ENCODE measurements around the gene FEV.

FEV gene

DNA sequence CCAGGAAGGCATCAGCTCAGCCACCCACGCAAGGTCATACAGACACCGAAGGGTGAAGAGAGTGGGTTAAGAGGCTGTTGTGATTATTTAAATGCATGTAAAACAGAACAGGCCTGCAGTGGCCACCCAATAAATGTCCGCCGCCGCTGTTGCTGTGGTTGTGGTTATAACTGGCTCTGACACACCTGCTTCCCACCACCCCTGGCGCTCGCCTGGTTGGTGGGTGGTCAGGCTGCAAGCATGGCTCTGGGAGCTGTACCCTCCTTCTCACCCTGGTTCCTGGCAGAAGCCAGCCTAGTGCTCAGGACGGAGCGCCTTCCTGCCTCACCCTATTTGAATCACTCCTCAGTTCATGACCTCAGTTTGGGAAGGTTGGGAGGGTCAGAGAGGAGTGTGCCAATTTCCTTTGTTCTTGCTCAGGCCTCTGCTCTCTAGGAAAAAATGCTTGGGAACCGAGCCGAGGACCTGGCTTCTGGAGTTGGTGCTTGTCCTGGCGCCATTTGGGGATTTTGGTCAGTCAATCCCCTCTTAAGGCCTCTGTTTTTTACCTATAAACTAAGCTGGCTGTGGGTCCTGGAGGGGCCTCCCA lies 13.5 kb upstream of the FEV start:
- no peaks in the 10 kb centered on the region for H3K36me3 ChIP-seq (ENCODE audit: control insufficient read depth, insufficient read depth, low read length)
- H3K9ac ChIP-seq (ENCODE audit: low read depth, low read length), result no peak overlapping the region
- H3K9me3 ChIP-seq (ENCODE audit: control insufficient read depth, insufficient read depth, low read length), result no peaks in the 10 kb centered on the region
- H3K4me3 ChIP-seq (ENCODE audit: low read depth, low read length), result peak overlapping the region; percentile 8
- peaks cover 97% of the 10 kb centered on the region for H3K27me3 ChIP-seq (ENCODE audit: control insufficient read depth, insufficient read depth, low read length)
- peaks cover 20% of the 10 kb centered on the region for H3K4me1 ChIP-seq (ENCODE audit: control insufficient read depth, insufficient read depth, low read length)

DNA sequence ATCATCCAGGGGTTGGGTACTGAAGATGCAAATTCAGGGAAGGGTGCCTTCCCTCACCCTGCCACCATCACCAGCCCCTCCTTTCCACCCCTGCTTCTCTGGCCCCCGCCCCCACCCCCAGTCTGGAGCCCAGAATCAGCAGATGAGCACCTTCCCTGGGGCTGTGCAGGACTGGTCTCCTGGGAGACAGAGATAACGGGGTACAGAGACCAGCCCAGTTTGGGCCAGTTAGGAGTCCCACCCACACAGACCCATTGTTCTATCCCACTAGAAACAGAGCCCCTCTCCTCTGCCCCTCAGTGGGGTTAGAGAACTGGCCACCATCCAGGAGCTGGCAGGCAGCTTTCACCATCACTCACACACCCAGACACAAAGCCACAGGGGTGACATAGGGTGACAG lies 12.7 kb upstream of the FEV start:
- Histone ChIP-seq H3K9ac (ENCODE audit: low read depth, low read length) (no peak overlapping the region), H3K4me3 (ENCODE audit: low read depth, low read length) (no peak overlapping the region), H3K36me3 (ENCODE audit: control insufficient read depth, insufficient read depth, low read length) (no peaks in the 10 kb centered on the region), H3K9me3 (ENCODE audit: control insufficient read depth, insufficient read depth, low read length) (no peaks in the 10 kb centered on the region), H3K27me3 (ENCODE audit: control insufficient read depth, insufficient read depth, low read length) (peaks cover 98% of the 10 kb centered on the region), H3K4me1 (ENCODE audit: control insufficient read depth, insufficient read depth, low read length) (peaks cover 20% of the 10 kb centered on the region)

DNA sequence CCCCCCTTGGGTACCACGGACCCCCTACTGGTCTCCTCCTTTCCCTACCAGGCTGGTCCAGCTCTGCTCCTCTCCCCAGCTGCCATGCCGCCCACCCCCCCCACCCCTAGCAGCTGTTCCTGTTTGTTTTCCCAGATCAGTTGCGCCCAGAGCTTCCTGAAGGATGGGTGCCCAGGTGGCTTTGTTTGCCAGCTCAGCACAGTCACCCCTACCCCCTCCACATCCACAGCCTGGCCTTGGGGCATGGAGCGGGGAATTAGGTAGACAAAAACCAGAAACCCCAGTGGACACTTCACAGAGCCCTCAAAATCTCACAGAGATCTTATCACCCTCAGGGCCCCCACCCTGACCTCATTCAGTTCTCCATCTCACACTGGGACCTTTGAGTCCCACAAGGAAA lies 12.0 kb upstream of the FEV start:
- Histone ChIP-seq H3K9ac (ENCODE audit: low read depth, low read length) (no peak overlapping the region), H3K9me3 (ENCODE audit: control insufficient read depth, insufficient read depth, low read length) (no peaks in the 10 kb centered on the region), H3K27me3 (ENCODE audit: control insufficient read depth, insufficient read depth, low read length) (peaks cover 99% of the 10 kb centered on the region), H3K36me3 (ENCODE audit: control insufficient read depth, insufficient read depth, low read length) (no peaks in the 10 kb centered on the region), H3K4me1 (ENCODE audit: control insufficient read depth, insufficient read depth, low read length) (peaks cover 20% of the 10 kb centered on the region), H3K4me3 (ENCODE audit: low read depth, low read length) (peak overlapping the region; percentile 13)

DNA sequence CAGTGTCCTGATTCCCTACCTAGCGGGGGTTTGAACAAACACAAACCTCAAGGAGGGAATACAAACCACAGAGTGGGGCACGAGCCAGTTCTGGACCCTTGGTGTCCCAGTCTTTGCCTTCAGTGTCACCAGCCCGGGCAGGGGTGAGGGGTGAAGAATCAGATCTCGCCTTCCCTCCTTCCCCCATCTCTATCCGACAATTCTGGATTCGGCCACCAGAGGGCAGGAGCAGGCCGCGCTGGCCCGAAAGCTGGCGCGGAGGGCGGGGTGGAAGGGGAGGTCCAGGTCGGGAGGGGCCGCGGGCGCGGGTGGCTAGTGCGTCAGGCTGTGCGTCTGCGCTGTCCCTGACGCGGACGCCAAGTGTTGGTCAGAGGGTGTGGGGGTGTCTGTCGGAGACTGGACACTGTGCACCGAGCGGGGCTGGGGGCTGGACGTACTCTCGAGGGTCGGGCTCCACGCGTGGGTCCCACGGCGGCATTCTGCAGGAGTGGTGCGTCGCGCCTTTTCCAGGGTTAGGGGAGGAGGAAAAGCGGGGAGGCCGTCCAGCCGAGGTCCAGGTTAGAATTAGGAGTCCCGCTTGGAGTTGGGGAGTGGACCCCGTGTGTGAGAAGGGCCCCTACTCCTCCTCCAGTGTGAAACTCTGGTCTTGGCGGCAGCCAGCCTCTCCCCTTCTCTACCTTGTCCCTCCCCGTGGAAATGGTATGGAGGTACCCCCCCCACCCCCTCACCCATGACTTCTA lies 11.2 kb upstream of the FEV start:
- Histone ChIP-seq H3K9ac (ENCODE audit: low read depth, low read length) (no peak overlapping the region), H3K4me3 (ENCODE audit: low read depth, low read length) (peak overlapping the region; percentile 41), H3K4me1 (ENCODE audit: control insufficient read depth, insufficient read depth, low read length) (peaks cover 20% of the 10 kb centered on the region), H3K27me3 (ENCODE audit: control insufficient read depth, insufficient read depth, low read length) (peaks cover 99% of the 10 kb centered on the region), H3K9me3 (ENCODE audit: control insufficient read depth, insufficient read depth, low read length) (no peaks in the 10 kb centered on the region), H3K36me3 (ENCODE audit: control insufficient read depth, insufficient read depth, low read length) (no peaks in the 10 kb centered on the region)

DNA sequence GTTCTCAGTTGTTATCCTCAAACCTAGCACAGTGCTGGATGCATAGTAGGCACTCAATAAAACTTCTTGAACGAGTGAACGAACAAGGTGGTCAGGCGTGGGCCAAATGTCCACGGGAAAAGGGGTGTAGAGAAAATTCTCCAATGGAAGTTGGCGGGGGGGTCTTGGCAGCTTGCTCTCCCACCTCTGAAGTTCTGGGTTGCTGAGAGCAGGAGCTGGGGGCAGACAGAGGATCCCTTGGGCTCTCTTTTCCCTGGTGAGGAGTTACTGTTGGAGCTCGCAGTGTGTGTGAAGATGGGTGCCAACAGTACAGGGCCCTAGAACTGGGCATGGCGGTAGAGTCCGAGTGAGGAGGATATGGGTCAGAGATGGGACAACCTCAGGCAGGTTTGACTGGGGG lies 10.6 kb upstream of the FEV start:
- Histone ChIP-seq H3K27me3 (ENCODE audit: control insufficient read depth, insufficient read depth, low read length) (peaks cover 99% of the 10 kb centered on the region), H3K9me3 (ENCODE audit: control insufficient read depth, insufficient read depth, low read length) (no peaks in the 10 kb centered on the region), H3K4me3 (ENCODE audit: low read depth, low read length) (peak overlapping the region; percentile 26), H3K4me1 (ENCODE audit: control insufficient read depth, insufficient read depth, low read length) (peaks cover 17% of the 10 kb centered on the region), H3K36me3 (ENCODE audit: control insufficient read depth, insufficient read depth, low read length) (no peaks in the 10 kb centered on the region), H3K9ac (ENCODE audit: low read depth, low read length) (no peak overlapping the region)

DNA sequence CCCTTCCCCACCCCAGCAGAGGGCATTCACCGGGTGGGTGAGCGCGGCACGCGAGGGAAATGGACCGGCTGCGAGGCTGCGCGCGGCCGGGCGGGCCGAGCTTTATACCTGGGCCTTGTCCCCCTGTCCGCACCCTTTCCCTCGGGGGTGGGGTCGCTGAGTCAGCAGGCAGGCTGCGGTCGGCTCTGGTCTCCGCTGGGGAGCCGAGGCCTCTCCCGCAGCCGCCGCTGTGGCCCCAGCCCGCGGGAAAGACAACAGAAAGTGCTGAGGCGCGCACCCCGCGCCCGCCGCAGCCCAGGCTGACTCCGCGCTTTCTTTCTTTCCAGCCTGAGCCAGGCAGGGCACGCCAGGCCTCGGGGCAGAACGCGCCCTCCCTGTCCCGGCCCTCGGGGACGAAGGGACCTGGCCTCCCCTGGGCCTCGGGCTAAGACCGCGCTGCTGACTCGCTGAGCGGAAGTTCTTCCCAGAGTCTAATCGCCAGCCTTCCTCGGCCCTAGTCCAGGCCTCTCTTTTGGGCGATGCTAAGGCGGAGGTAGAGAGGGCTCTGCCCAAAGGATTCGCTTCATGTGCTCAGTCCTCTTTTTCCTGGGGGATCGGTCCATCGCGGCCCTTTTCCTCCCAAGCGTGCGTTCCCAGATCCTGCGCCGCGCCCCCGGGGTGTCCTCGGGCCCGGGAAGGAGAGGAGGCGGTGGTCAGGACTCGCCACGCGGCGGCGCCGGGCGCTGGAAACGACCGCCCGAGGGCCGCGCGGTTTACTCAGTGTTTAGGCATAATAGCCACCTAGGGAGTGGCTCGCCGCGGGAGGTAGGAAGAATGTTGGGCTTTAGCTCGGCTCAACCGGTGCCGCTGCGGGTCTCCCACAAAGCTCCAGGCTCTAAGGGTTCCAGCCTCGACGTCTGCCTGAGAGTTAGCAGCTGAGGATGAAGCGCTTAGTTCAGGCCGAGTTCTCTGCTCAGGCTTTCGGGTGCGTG lies 8.6 kb upstream of the FEV start, which contains the start of gene CRYBA2:
Gene CRYBA2, minus strand, starts transcription at position 78 of the 971 bp plus-strand sequence. CDS start 246 bp downstream, outside the sequence.
- no peaks in the 10 kb centered on the region for H3K36me3 ChIP-seq (ENCODE audit: control insufficient read depth, insufficient read depth, low read length)
- H3K9ac ChIP-seq (ENCODE audit: low read depth, low read length), result no peak within 1 kb of the TSS
- H3K4me1 ChIP-seq (ENCODE audit: control insufficient read depth, insufficient read depth, low read length), result peaks cover 6% of the 10 kb centered on the region
- H3K4me3 ChIP-seq (ENCODE audit: low read depth, low read length), result peak within 1 kb of the TSS; percentile 37
- peaks cover 100% of the 10 kb centered on the region for H3K27me3 ChIP-seq (ENCODE audit: control insufficient read depth, insufficient read depth, low read length)
- no peaks in the 10 kb centered on the region for H3K9me3 ChIP-seq (ENCODE audit: control insufficient read depth, insufficient read depth, low read length)

DNA sequence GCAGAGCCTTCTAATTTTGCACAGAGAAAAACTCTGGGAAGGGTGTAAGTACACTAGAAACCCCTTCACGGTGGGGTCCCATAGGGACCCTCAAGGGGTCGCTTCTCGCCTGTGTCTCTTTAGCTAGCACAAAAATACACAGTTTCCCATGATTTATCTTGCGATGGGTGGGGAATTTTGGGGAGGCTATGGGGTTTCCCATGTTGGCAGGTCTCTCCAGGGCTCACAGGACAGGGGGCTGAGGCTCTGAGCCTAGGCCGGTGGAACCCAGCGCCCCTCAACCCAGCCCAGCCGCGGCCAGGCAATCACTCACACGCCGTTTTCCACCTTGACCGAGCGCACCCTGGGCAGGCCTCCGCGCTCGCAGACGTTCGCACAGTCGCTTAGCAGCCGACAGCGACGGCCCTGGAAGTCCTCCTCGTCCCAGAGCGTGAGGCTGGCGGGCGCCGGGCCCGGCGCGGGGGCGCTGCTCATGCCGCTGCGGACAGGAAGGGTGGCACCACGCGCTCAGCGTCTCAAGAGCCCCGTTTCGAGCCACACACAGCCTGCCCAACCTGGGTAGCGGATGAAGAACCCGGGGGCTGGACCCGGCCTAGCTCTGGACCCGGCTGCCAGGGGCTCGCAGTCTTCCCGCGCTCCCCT lies 7.8 kb upstream of the FEV start:
- Histone ChIP-seq H3K4me3 (ENCODE audit: low read depth, low read length) (peak overlapping the region; percentile 37), H3K9me3 (ENCODE audit: control insufficient read depth, insufficient read depth, low read length) (no peaks in the 10 kb centered on the region), H3K4me1 (ENCODE audit: control insufficient read depth, insufficient read depth, low read length) (peaks cover 4% of the 10 kb centered on the region), H3K27me3 (ENCODE audit: control insufficient read depth, insufficient read depth, low read length) (peaks cover 100% of the 10 kb centered on the region), H3K36me3 (ENCODE audit: control insufficient read depth, insufficient read depth, low read length) (no peaks in the 10 kb centered on the region), H3K9ac (ENCODE audit: low read depth, low read length) (no peak overlapping the region)

DNA sequence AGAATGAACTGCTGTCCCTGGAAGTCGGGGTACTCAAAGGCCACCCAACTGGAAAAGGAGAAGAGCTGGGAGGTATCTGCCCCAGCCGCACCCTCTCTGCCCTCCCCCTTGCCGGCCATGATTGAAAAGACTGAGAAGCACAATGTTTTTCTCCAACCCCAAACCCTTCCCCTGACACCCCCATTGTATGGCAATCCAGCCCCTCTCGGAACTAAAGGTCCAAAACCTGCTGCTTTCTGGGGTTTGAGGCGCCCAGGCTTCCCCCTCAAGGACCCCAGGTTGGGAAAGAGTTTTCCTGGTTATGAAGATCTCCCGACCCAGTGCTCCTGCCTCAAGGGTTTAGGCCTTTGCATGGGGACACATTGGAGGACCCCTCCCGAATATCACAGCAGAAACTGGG lies 7.2 kb upstream of the FEV start:
- no peak overlapping the region for H3K9ac ChIP-seq (ENCODE audit: low read depth, low read length)
- H3K9me3 ChIP-seq (ENCODE audit: control insufficient read depth, insufficient read depth, low read length), result no peaks in the 10 kb centered on the region
- H3K4me3 ChIP-seq (ENCODE audit: low read depth, low read length), result peak overlapping the region; percentile 27
- peaks cover 4% of the 10 kb centered on the region for H3K4me1 ChIP-seq (ENCODE audit: control insufficient read depth, insufficient read depth, low read length)
- peaks cover 100% of the 10 kb centered on the region for H3K27me3 ChIP-seq (ENCODE audit: control insufficient read depth, insufficient read depth, low read length)
- H3K36me3 ChIP-seq (ENCODE audit: control insufficient read depth, insufficient read depth, low read length), result no peaks in the 10 kb centered on the region

DNA sequence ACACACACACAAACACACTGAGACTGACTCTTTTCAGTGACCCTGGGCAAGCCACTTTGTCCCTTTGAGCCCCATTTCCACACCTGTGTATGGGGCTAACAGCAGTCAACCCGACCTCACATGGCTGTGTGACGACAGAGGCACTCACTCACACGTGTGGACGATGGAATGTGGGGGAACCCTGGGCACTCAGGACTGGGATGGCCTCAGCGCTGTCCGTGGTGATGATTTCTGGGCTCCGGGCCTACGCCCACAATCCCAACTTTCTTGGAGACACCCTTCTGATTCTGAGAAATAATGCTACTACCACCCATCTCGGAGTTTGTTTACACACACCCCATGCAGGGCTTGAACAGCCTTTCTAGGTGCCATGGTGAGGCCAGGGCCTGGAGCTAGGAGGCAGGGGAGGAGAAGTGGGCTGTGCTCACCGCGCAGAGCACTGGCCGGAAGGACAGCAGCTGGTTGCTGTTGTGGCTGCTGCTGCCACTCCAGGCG lies 6.7 kb upstream of the FEV start:
- Histone ChIP-seq H3K9ac (ENCODE audit: low read depth, low read length) (no peak overlapping the region), H3K4me3 (ENCODE audit: low read depth, low read length) (peak overlapping the region; percentile 27), H3K27me3 (ENCODE audit: control insufficient read depth, insufficient read depth, low read length) (peaks cover 100% of the 10 kb centered on the region), H3K4me1 (ENCODE audit: control insufficient read depth, insufficient read depth, low read length) (peaks cover 4% of the 10 kb centered on the region), H3K9me3 (ENCODE audit: control insufficient read depth, insufficient read depth, low read length) (no peaks in the 10 kb centered on the region), H3K36me3 (ENCODE audit: control insufficient read depth, insufficient read depth, low read length) (no peaks in the 10 kb centered on the region)

DNA sequence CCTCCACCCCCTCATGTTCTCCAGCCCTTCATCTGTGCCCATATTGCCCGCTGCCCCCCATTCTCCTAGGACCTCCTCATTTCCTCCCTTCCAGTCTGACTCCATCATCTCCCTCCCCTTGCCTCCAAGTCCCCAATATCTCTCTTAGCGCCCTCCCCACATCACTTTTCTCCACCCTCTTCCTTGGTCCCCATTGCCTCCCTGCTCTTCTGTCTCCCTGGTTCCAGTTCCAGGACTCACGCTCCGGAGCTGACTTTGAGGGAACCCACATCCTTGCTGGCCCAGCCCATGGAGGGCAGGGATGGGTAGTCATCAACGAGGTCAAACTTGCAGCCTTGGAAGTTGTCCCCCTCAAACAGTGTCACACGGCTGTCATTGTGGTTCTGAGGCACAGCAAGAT lies 5.6 kb upstream of the FEV start:
- Histone ChIP-seq H3K27me3 (ENCODE audit: control insufficient read depth, insufficient read depth, low read length) (peaks cover 100% of the 10 kb centered on the region), H3K9ac (ENCODE audit: low read depth, low read length) (no peak overlapping the region), H3K4me3 (ENCODE audit: low read depth, low read length) (peak overlapping the region; percentile 8)

DNA sequence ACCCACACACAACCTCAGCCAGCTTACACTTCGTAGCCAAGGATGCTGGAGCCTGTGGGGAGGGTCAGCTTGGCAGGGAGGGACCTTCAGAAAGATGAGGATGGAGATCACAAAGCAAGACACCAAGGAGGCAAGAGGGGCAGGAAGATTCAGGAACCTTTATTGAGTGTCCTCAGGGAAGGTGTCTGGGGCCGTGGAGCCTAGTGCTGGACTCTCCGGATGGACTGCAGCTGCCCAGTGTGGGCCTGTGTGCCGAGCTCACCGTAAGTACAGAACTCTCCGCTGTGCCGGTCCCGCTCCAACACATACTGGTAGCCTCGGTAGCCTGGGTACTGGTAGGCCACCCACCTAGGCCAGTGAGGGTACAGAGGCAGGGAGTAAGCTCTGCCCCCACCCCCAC lies 5.1 kb upstream of the FEV start:
- Histone ChIP-seq H3K4me1 (ENCODE audit: control insufficient read depth, insufficient read depth, low read length) (peaks cover 4% of the 10 kb centered on the region), H3K4me3 (ENCODE audit: low read depth, low read length) (peak overlapping the region; percentile 8), H3K36me3 (ENCODE audit: control insufficient read depth, insufficient read depth, low read length) (no peaks in the 10 kb centered on the region), H3K9me3 (ENCODE audit: control insufficient read depth, insufficient read depth, low read length) (no peaks in the 10 kb centered on the region), H3K9ac (ENCODE audit: low read depth, low read length) (no peak overlapping the region), H3K27me3 (ENCODE audit: control insufficient read depth, insufficient read depth, low read length) (peaks cover 98% of the 10 kb centered on the region)

More for the DNA sequence above, 5.6 kb upstream of the FEV start:
- H3K36me3 ChIP-seq (ENCODE audit: control insufficient read depth, insufficient read depth, low read length), result no peaks in the 10 kb centered on the region
- no peaks in the 10 kb centered on the region for H3K9me3 ChIP-seq (ENCODE audit: control insufficient read depth, insufficient read depth, low read length)
- peaks cover 4% of the 10 kb centered on the region for H3K4me1 ChIP-seq (ENCODE audit: control insufficient read depth, insufficient read depth, low read length)

Data from iPS-15b (cell line).